HEK293T (cell line): ENCODE measurements around the gene PLK3.

ENCODE experiments used
- ARNT ChIP-seq: fragments of 450-650 bp; IDR thresholded peaks from 2 replicates; pipeline ENCODE4 v1.6.1; 2017; ENCODE audit warnings: mild to moderate bottlenecking
- BHLHE40 ChIP-seq: fragments of 450-650 bp; IDR thresholded peaks from 2 replicates; pipeline ENCODE4 v1.6.1; 2016; ENCODE audit warnings: mild to moderate bottlenecking, moderate library complexity, borderline replicate concordance
- ELF4 ChIP-seq: fragments of 450-650 bp; IDR thresholded peaks from 2 replicates; pipeline ENCODE4 v1.6.1; 2017; ENCODE audit warnings: antibody characterized with exemption
- FOXA1 ChIP-seq: fragments of 450-650 bp; IDR thresholded peaks from 2 replicates; pipeline ENCODE4 v1.6.1; 2016; ENCODE audit warnings: mild to moderate bottlenecking
- FOXK2 ChIP-seq: fragments of 450-650 bp; IDR thresholded peaks from 2 replicates; pipeline ENCODE4 v1.6.1; 2016; ENCODE audit warnings: mild to moderate bottlenecking
- FOXM1 ChIP-seq: fragments of 450-650 bp; IDR thresholded peaks from 2 replicates; pipeline ENCODE4 v1.6.1; 2017; ENCODE audit warnings: mild to moderate bottlenecking, borderline replicate concordance
- L3MBTL2 ChIP-seq: fragments of 450-650 bp; conservative IDR thresholded peaks from 2 replicates; pipeline ENCODE4 v1.6.1; 2016; ENCODE audit warnings: mild to moderate bottlenecking
- LEF1 ChIP-seq: fragments of 450-650 bp; IDR thresholded peaks from 2 replicates; pipeline ENCODE4 v1.6.1; 2017; ENCODE audit warnings: mild to moderate bottlenecking, borderline replicate concordance
- NFRKB ChIP-seq: fragments of 450-650 bp; IDR thresholded peaks from 2 replicates; pipeline ENCODE4 v1.6.1; 2016; ENCODE audit warnings: mild to moderate bottlenecking, moderate library complexity
- PKNOX1 ChIP-seq: fragments of 450-650 bp; IDR thresholded peaks from 2 replicates; pipeline ENCODE4 v1.6.1; 2016
- SP1 ChIP-seq: fragments of 450-650 bp; IDR thresholded peaks from 2 replicates; pipeline ENCODE4 v1.6.1; 2017
- SUZ12 ChIP-seq: fragments of 450-650 bp; IDR thresholded peaks from 2 replicates; pipeline ENCODE4 v1.6.1; 2016; ENCODE audit warnings: mild to moderate bottlenecking
- TARDBP ChIP-seq: fragments of 450-650 bp; IDR thresholded peaks from 2 replicates; pipeline ENCODE4 v1.6.1; 2016
- ZNF384 ChIP-seq: fragments of 450-650 bp; IDR thresholded peaks from 2 replicates; pipeline ENCODE4 v1.6.1; 2016

- TF ChIP-seq PKNOX1 (no peak), SP1 (no peak), TARDBP (no peak), FOXA1 (no peak), NFRKB (no peak), SUZ12 (no peak), FOXK2 (no peak), ARNT (no peak), FOXM1 (no peak), LEF1 (no peak), L3MBTL2 (no peak), ELF4 (no peak), BHLHE40 (no peak), ZNF384 (no peak)
Observed at GRCh38 chr1:44827197-44828002, 27.2 kb downstream of the PLK3 start.
